SK-N-SH (cell line): ENCODE data around the gene ADAR. TPM values are rescaled to one million over a fixed set of nuclear protein-coding genes. Genes with fewer than 3 reads are reported as not detected.

Source experiments
- CTCF ChIA-PET: fragments of 300-600, 350-600 bp; formaldehyde crosslinking; extraction: SDS; loops from one replicate; lab custom pipeline; 2021; lab: Yijun Ruan, JAX
- POLR2A ChIA-PET: fragments of 350-600 bp; sonication (Branson Sonifier 250); formaldehyde crosslinking; extraction: SDS; loops from one replicate; lab custom pipeline; 2020; ENCODE audit warnings: antibody characterized with exemption, inconsistent platforms; lab: Yijun Ruan, JAX
- DNase-seq: peaks from one replicate; pipeline ENCODE4 v3.0.0; 2012
- H2AFZ ChIP-seq: fragments of 200-600 bp; sonication (generic); 2 replicates; pipeline ENCODE4 v1.8.1; 2016; ENCODE audit warnings: antibody characterized with exemption, mild to moderate bottlenecking, low read depth
- H3F3A ChIP-seq: fragments of 200-600 bp; sonication (generic); replicated peaks from 2 replicates; pipeline ENCODE3; 2016; ENCODE audit warnings: antibody characterized with exemption, mild to moderate bottlenecking; ENCODE audit not compliant: insufficient read depth
- H3K27ac ChIP-seq, 2 experiments: fragments of 200-500 bp in 1 of 2; fragments of 200-600 bp in 1 of 2; sonication (Bioruptor generic) in 1 of 2; sonication (generic), shearing (Covaris generic) in 1 of 2; 2 replicates each; pipeline versions ENCODE4 v1.5.1 to v1.6.1; 2014 to 2016; ENCODE audit warnings: low read depth in 2 of 2, inconsistent platforms in 1 of 2, low read length in 1 of 2, mild to moderate bottlenecking in 1 of 2, mixed read lengths in 1 of 2
- H3K27me3 ChIP-seq: fragments of 200-600 bp; sonication (generic), shearing (Covaris generic); 2 replicates; pipeline ENCODE4 v1.6.1; 2016; ENCODE audit warnings: mixed run types; ENCODE audit not compliant: insufficient read depth
- H3K36me3 ChIP-seq, 2 experiments: fragments of 200-500 bp in 1 of 2; fragments of 200-600 bp in 1 of 2; sonication (Bioruptor generic) in 1 of 2; sonication (generic) in 1 of 2; replicated peaks in 1 of 2; 2 replicates each; pipeline versions ENCODE3 to v1.5.1; 2014 to 2016; ENCODE audit warnings: low read length in 1 of 2, mild to moderate bottlenecking in 1 of 2; ENCODE audit not compliant: insufficient read depth in 2 of 2, control insufficient read depth in 1 of 2
- H3K4me1 ChIP-seq, 2 experiments: fragments of 200-500 bp in 1 of 2; fragments of 200-600 bp in 1 of 2; sonication (Bioruptor generic) in 1 of 2; sonication (generic), shearing (Covaris generic) in 1 of 2; 2 replicates each; pipeline versions ENCODE4 v1.5.1 to v1.6.1; 2014 to 2016; ENCODE audit warnings: low read depth in 1 of 2, low read length in 1 of 2, mixed run types in 1 of 2; ENCODE audit not compliant: insufficient read depth in 2 of 2, control insufficient read depth in 1 of 2
- H3K4me2 ChIP-seq: fragments of 200-600 bp; sonication (generic), shearing (Covaris generic); 2 replicates; pipeline ENCODE4 v1.6.1; 2017; ENCODE audit warnings: mixed run types
- H3K4me3 ChIP-seq, 2 experiments: fragments of 200-500 bp in 1 of 2; fragments of 200-600 bp in 1 of 2; sonication (Bioruptor generic) in 1 of 2; sonication (generic), shearing (Covaris generic) in 1 of 2; 2 replicates each; pipeline versions ENCODE4 v1.5.1 to v1.8.1; 2014 to 2016; ENCODE audit warnings: low read depth in 2 of 2, inconsistent platforms in 1 of 2, low read length in 1 of 2, mild to moderate bottlenecking in 1 of 2, mixed read lengths in 1 of 2, moderate library complexity in 1 of 2
- H3K79me2 ChIP-seq: fragments of 200-600 bp; sonication (generic); 2 replicates; pipeline ENCODE4 v1.8.1; 2017; ENCODE audit warnings: mild to moderate bottlenecking; ENCODE audit not compliant: insufficient read depth
- H3K9ac ChIP-seq: fragments of 200-600 bp; sonication (generic); 2 replicates; pipeline ENCODE4 v1.6.1; 2017; ENCODE audit warnings: mixed run types
- H3K9me2 ChIP-seq: fragments of 200-600 bp; sonication (generic); 2 replicates; pipeline ENCODE4 v1.6.1; 2017; ENCODE audit warnings: mixed run types
- H3K9me3 ChIP-seq: fragments of 200-600 bp; sonication (generic); 2 replicates; pipeline ENCODE4 v1.6.1; 2017; ENCODE audit warnings: mixed run types, mild to moderate bottlenecking, moderate library complexity
- H4K20me1 ChIP-seq: fragments of 200-600 bp; sonication (generic); 2 replicates; pipeline ENCODE4 v1.6.1; 2017; ENCODE audit warnings: mild to moderate bottlenecking, mixed run types; ENCODE audit not compliant: insufficient read depth
- CHD2 ChIP-seq: fragments of 150-350 bp; IDR thresholded peaks from 2 replicates; pipeline ENCODE4 v1.6.1; 2018; ENCODE audit warnings: low read length; ENCODE audit not compliant: partially characterized antibody
- FOSL2 ChIP-seq: IDR thresholded peaks from 2 replicates; pipeline ENCODE4 v1.4.0; 2012; ENCODE audit warnings: low read depth, mild to moderate bottlenecking, moderate library complexity, borderline replicate concordance
- GATA2 ChIP-seq: sonication (generic); formaldehyde crosslinking; IDR thresholded peaks from 2 replicates; pipeline ENCODE4 v1.5.0; 2020; ENCODE audit warnings: mild to moderate bottlenecking, missing genetic modification reagents
- IRF3 ChIP-seq: fragments of 150-350 bp; IDR thresholded peaks from 2 replicates; pipeline ENCODE4 v1.6.1; 2016; ENCODE audit warnings: mild to moderate bottlenecking, low read depth, low read length
- JUND ChIP-seq: IDR thresholded peaks from 2 replicates; pipeline ENCODE4 v1.4.0; 2012
- MAX ChIP-seq: IDR thresholded peaks from 2 replicates; pipeline ENCODE4 v1.4.0; 2012; ENCODE audit warnings: low read depth
- NRF1 ChIP-seq: IDR thresholded peaks from 2 replicates; pipeline ENCODE4 v1.6.1; 2012; ENCODE audit warnings: low read depth, mild to moderate bottlenecking, low read length
- SMC3 ChIP-seq: IDR thresholded peaks from 2 replicates; pipeline ENCODE4 v1.6.1; 2012; ENCODE audit warnings: low read depth, low read length, improper control_type of control experiment
- TCF12 ChIP-seq: IDR thresholded peaks from 2 replicates; pipeline ENCODE4 v1.4.0; 2012
- USF2 ChIP-seq: fragments of 150-350 bp; IDR thresholded peaks from 2 replicates; pipeline ENCODE4 v1.6.1; 2017; ENCODE audit warnings: antibody characterized with exemption, low read length, low read depth, borderline replicate concordance
- WGBS: methylation state at CpG from one replicate; pipeline ENCODE4 v1.1.6; 2017; ENCODE audit warnings: low lambda C conversion rate; 5-methylcytosine and 5-hydroxymethylcytosine counted together
- polyA plus RNA-seq, 3 experiments: library from polyadenylated mRNA; depleted of rRNA; stranded (reverse); fragments of >200 nt; gene quantifications; 2 replicates each; pipeline ENCODE4 v1.2.3, GENCODE V29; 2012
- TF ChIP-seq, protein P1 (sequence below): fragments of 200-600 bp; sonication (generic); IDR thresholded peaks from 2 replicates; pipeline ENCODE4 v1.6.1; 2017; ENCODE audit warnings: antibody characterized with exemption, mild to moderate bottlenecking, moderate library complexity
- TF ChIP-seq, protein P2 (sequence below): IDR thresholded peaks from 2 replicates; pipeline ENCODE4 v1.6.1; 2012; ENCODE audit warnings: mild to moderate bottlenecking, low read depth, low read length, moderate library complexity

ADAR gene
- polyA plus RNA-seq, 1 of the 3 experiments (the other 2 are of a cell fraction), result 61.1 TPM

DNA sequence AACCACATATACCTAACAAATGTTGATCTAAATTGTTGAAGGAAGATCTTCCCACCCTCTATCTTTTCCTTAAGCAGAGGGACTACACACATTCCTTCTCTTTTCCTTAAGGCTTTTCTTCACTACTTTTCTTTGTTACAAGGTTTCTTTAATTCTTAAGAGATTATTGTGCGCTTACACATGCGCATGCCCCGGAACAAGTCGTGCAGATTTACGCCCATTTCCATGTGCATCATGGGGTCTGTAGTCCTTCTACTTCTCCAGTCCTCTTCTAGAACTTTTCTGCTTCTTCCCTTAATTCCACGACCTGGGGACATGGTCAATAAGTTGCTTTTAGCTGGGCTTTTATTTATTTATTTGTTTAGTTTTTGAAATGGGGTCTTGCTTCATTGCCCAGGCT is 42.1 kb downstream of the ADAR start:
- no peak for DNase-seq
- H3F3A ChIP-seq, result no peaks in the 10 kb centered on the region
- CTCF ChIA-PET, result interaction anchor here (1.3 to 3.3 kb wide), 4 partner anchors 12 to 378 kb away, joined by 3 to 11 read pairs (median 6); no protein-coding TSS in a partner anchor
- H3K79me2 ChIP-seq, result no peaks in the 10 kb centered on the region
- 72% methylated on average over 6 of the region's 6 CpGs for WGBS
- TF ChIP-seq TCF12 (no peak), NRF1 (no peak), USF2 (no peak), SMC3 (no peak), GATA2 (CRISPR knock-in tag) (no peak), CHD2 (no peak), FOSL2 (no peak), MAX (no peak), JUND (no peak), IRF3 (no peak)
- TF ChIP-seq, protein P1, sequence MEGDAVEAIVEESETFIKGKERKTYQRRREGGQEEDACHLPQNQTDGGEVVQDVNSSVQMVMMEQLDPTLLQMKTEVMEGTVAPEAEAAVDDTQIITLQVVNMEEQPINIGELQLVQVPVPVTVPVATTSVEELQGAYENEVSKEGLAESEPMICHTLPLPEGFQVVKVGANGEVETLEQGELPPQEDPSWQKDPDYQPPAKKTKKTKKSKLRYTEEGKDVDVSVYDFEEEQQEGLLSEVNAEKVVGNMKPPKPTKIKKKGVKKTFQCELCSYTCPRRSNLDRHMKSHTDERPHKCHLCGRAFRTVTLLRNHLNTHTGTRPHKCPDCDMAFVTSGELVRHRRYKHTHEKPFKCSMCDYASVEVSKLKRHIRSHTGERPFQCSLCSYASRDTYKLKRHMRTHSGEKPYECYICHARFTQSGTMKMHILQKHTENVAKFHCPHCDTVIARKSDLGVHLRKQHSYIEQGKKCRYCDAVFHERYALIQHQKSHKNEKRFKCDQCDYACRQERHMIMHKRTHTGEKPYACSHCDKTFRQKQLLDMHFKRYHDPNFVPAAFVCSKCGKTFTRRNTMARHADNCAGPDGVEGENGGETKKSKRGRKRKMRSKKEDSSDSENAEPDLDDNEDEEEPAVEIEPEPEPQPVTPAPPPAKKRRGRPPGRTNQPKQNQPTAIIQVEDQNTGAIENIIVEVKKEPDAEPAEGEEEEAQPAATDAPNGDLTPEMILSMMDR, result no peak
- TF ChIP-seq, protein P2, sequence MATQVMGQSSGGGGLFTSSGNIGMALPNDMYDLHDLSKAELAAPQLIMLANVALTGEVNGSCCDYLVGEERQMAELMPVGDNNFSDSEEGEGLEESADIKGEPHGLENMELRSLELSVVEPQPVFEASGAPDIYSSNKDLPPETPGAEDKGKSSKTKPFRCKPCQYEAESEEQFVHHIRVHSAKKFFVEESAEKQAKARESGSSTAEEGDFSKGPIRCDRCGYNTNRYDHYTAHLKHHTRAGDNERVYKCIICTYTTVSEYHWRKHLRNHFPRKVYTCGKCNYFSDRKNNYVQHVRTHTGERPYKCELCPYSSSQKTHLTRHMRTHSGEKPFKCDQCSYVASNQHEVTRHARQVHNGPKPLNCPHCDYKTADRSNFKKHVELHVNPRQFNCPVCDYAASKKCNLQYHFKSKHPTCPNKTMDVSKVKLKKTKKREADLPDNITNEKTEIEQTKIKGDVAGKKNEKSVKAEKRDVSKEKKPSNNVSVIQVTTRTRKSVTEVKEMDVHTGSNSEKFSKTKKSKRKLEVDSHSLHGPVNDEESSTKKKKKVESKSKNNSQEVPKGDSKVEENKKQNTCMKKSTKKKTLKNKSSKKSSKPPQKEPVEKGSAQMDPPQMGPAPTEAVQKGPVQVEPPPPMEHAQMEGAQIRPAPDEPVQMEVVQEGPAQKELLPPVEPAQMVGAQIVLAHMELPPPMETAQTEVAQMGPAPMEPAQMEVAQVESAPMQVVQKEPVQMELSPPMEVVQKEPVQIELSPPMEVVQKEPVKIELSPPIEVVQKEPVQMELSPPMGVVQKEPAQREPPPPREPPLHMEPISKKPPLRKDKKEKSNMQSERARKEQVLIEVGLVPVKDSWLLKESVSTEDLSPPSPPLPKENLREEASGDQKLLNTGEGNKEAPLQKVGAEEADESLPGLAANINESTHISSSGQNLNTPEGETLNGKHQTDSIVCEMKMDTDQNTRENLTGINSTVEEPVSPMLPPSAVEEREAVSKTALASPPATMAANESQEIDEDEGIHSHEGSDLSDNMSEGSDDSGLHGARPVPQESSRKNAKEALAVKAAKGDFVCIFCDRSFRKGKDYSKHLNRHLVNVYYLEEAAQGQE, result no peak
- POLR2A ChIA-PET, result no interaction called here
- no peak overlapping the region for H2AFZ ChIP-seq
- no peaks in the 10 kb centered on the region for H3K9me3 ChIP-seq
- no peak overlapping the region for H3K4me3 ChIP-seq
- no peak overlapping the region for H3K9ac ChIP-seq
- no peak overlapping the region for H3K27ac ChIP-seq
- no peaks in the 10 kb centered on the region for H3K36me3 ChIP-seq
- no peaks in the 10 kb centered on the region; the same call in 1 of the 2 replicates for H3K27me3 ChIP-seq
- no peak overlapping the region for H3K4me2 ChIP-seq
- peaks cover 0 to 18% of the 10 kb centered on the region in 2 experiments; a peak in 1 of 4 replicates for H3K4me1 ChIP-seq
- no peaks in the 10 kb centered on the region for H3K9me2 ChIP-seq
- H4K20me1 ChIP-seq, result no peaks in the 10 kb centered on the region
